ENCODE results near the gene NRG2. TPM values are rescaled to one million over a fixed set of nuclear protein-coding genes. Genes with fewer than 3 reads are reported as not detected.

NRG2 gene
- total RNA-seq, 4 donors from 2014 or later, result 0.66 to 4.9 (median 2.5) TPM

GRCh38 chr5:139862313-139862712 is 180.8 kb downstream of the NRG2 start:
- 100% methylated on average over 1 of the region's 2 CpGs; no CpG with 5 or more reads in 1 of the 2 donors for WGBS, 2 donors
- TF ChIP-seq CTCF (IDR thresholded peaks at IDR 0.05) (no peak), POLR2A (IDR thresholded peaks at IDR 0.05) (no peak)
- intact Hi-C loops (cut with DNase I), result loop anchor here (5.0 to 10.0 kb wide), 2 partner anchors 75 to 102 kb away; no protein-coding TSS in a partner anchor

GRCh38 chr5:139861889-139862207 is 181.3 kb downstream of the NRG2 start:
- Histone ChIP-seq H3K4me3 (no peak overlapping the region), H3K27ac (no peak overlapping the region), H3K27me3 (no peaks in the 10 kb centered on the region), H3K36me3 (no peaks in the 10 kb centered on the region), H3K9me3 (no peaks in the 10 kb centered on the region), H3K4me1 (peaks cover 9 to 33% (median 16%) of the 10 kb centered on the region in 3 donors)
- DNase-seq, result no peak
- 87 to 100% methylated on average over 1 to 3 of the region's 4 CpGs for WGBS, 2 donors
- intact Hi-C loops (cut with DNase I), result loop anchor here (5.0 to 10.0 kb wide), 2 partner anchors 75 to 103 kb away; no protein-coding TSS in a partner anchor
- TF ChIP-seq POLR2A (IDR thresholded peaks at IDR 0.05) (no peak), CTCF (IDR thresholded peaks at IDR 0.05) (no peak)

More at GRCh38 chr5:139862313-139862712, 180.8 kb downstream of the NRG2 start:
- Histone ChIP-seq H3K4me1 (peaks cover 9 to 33% (median 16%) of the 10 kb centered on the region in 3 donors), H3K9me3 (no peaks in the 10 kb centered on the region), H3K27me3 (no peaks in the 10 kb centered on the region), H3K4me3 (no peak overlapping the region), H3K27ac (no peak overlapping the region), H3K36me3 (no peaks in the 10 kb centered on the region)
- no peak for DNase-seq

GRCh38 chr5:139861021-139861888 is 181.8 kb downstream of the NRG2 start:
- no peak for TF ChIP-seq CTCF (IDR thresholded peaks at IDR 0.05)
- no peak for TF ChIP-seq POLR2A (IDR thresholded peaks at IDR 0.05)
- 64 to 68% methylated on average over 11 to 12 of the region's 15 CpGs for WGBS, 2 donors
- no peaks in the 10 kb centered on the region for H3K36me3 ChIP-seq
- H3K27me3 ChIP-seq, result no peaks in the 10 kb centered on the region
- H3K9me3 ChIP-seq, result no peaks in the 10 kb centered on the region
- H3K4me3 ChIP-seq, result no peak overlapping the region
- H3K4me1 ChIP-seq, result peaks cover 9 to 33% (median 16%) of the 10 kb centered on the region in 3 donors
- DNase-seq, result no peak
- no peak overlapping the region for H3K27ac ChIP-seq
- intact Hi-C loops (cut with DNase I), result loop anchor here (5.0 to 10.0 kb wide), 2 partner anchors 74 to 104 kb away; no protein-coding TSS in a partner anchor

- no peak for DNase-seq
- TF ChIP-seq POLR2A (IDR thresholded peaks at IDR 0.05) (no peak), CTCF (IDR thresholded peaks at IDR 0.05) (no peak)
- Histone ChIP-seq H3K27ac (no peak overlapping the region), H3K4me1 (peaks cover 9 to 22% (median 13%) of the 10 kb centered on the region in 3 donors), H3K9me3 (no peaks in the 10 kb centered on the region), H3K27me3 (no peaks in the 10 kb centered on the region), H3K36me3 (no peaks in the 10 kb centered on the region), H3K4me3 (no peak overlapping the region)
- intact Hi-C loops (cut with DNase I), result no loop called here
- WGBS, 2 donors, result 100% methylated on average over 1 of the region's 2 CpGs; no CpG with 5 or more reads in 1 of the 2 donors
Measured at GRCh38 chr5:139859013-139859412, 184.1 kb downstream of the NRG2 start.

- Histone ChIP-seq H3K36me3 (no peaks in the 10 kb centered on the region), H3K4me1 (peaks cover 0 to 6% (median 0%) of the 10 kb centered on the region in 3 donors), H3K27ac (no peak overlapping the region), H3K9me3 (no peaks in the 10 kb centered on the region), H3K27me3 (no peaks in the 10 kb centered on the region), H3K4me3 (no peak overlapping the region)
- TF ChIP-seq CTCF (IDR thresholded peaks at IDR 0.05) (no peak), POLR2A (IDR thresholded peaks at IDR 0.05) (no peak)
- 80 to 86% methylated on average over 3 to 4 of the region's 4 CpGs for WGBS, 2 donors
- intact Hi-C loops (cut with DNase I), result no loop called here
- DNase-seq, result no peak
Measured at GRCh38 chr5:139856714-139857113, 186.4 kb downstream of the NRG2 start.

Data from esophagus squamous epithelium (tissue), 5 donors.